PFSK-1 (cell line): ENCODE data around the gene CRISPLD2.

Experiments used
- POLR2AphosphoS5 ChIP-seq: IDR thresholded peaks from 2 replicates; pipeline ENCODE4 v1.6.1; 2012; ENCODE audit warnings: low read depth, mild to moderate bottlenecking, control low read depth, low read length, moderate library complexity
- TAF1 ChIP-seq: IDR thresholded peaks from 2 replicates; pipeline ENCODE4 v1.6.1; 2012; ENCODE audit warnings: low read length, control low read depth, borderline replicate concordance; ENCODE audit not compliant: insufficient read depth
- TF ChIP-seq, protein P1 (sequence below), 2 experiments: IDR thresholded peaks; 2 replicates each; pipeline versions ENCODE4 v1.6.1 to v1.8.0; 2011 to 2012; ENCODE audit warnings: low read depth in 2 of 2, low read length in 2 of 2, control low read depth in 1 of 2, inconsistent platforms in 1 of 2, mild to moderate bottlenecking in 1 of 2, moderate library complexity in 1 of 2; ENCODE audit not compliant: insufficient read depth in 1 of 2

- TF ChIP-seq TAF1 (no peak), POLR2AphosphoS5 (no peak)
- TF ChIP-seq, protein P1, sequence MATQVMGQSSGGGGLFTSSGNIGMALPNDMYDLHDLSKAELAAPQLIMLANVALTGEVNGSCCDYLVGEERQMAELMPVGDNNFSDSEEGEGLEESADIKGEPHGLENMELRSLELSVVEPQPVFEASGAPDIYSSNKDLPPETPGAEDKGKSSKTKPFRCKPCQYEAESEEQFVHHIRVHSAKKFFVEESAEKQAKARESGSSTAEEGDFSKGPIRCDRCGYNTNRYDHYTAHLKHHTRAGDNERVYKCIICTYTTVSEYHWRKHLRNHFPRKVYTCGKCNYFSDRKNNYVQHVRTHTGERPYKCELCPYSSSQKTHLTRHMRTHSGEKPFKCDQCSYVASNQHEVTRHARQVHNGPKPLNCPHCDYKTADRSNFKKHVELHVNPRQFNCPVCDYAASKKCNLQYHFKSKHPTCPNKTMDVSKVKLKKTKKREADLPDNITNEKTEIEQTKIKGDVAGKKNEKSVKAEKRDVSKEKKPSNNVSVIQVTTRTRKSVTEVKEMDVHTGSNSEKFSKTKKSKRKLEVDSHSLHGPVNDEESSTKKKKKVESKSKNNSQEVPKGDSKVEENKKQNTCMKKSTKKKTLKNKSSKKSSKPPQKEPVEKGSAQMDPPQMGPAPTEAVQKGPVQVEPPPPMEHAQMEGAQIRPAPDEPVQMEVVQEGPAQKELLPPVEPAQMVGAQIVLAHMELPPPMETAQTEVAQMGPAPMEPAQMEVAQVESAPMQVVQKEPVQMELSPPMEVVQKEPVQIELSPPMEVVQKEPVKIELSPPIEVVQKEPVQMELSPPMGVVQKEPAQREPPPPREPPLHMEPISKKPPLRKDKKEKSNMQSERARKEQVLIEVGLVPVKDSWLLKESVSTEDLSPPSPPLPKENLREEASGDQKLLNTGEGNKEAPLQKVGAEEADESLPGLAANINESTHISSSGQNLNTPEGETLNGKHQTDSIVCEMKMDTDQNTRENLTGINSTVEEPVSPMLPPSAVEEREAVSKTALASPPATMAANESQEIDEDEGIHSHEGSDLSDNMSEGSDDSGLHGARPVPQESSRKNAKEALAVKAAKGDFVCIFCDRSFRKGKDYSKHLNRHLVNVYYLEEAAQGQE (IDR thresholded peaks at IDR 0.05; ENCODE audit: insufficient read depth in 1 of 2, low read depth in 2 of 2, low read length in 2 of 2): no peak
These were observed 48.5 kb downstream of the CRISPLD2 start for GRCh38 chr16:84868328-84868727.
